H1 (cell line): Measurements from ENCODE around the gene NETO1. TPM values are rescaled to one million over a fixed set of nuclear protein-coding genes. Genes with fewer than 3 reads are reported as not detected.

ENCODE experiments used
- CTCF ChIA-PET: fragments of 300-600 bp; sonication (Branson Sonifier 250); formaldehyde crosslinking; loops from one replicate; lab custom pipeline; 2021; ENCODE audit not compliant: partially characterized antibody; lab: Charles Lee
- POLR2A ChIA-PET: fragments of 300-600 bp; sonication (Branson Sonifier 250); formaldehyde crosslinking; loops from one replicate; lab custom pipeline; 2021; ENCODE audit warnings: inconsistent platforms; ENCODE audit not compliant: partially characterized antibody; lab: Charles Lee
- DNase-seq, 2 experiments: peaks; one replicate each; pipeline versions ENCODE4 v3.0.0 to v3.0.0-alpha.2; 2010 to 2022; ENCODE audit warnings: low spot score in 2 of 2, low read depth in 1 of 2, mixed read lengths in 1 of 2
- FAIRE-seq: peaks from 2 replicates; lab custom pipeline; 2011; peaks lifted over from hg19 to GRCh38; lab: Jason Lieb, UNC
- H2AFZ ChIP-seq: 2 replicates; pipeline ENCODE4 v1.8.1; 2012; ENCODE audit warnings: low read length, inconsistent platforms
- H2AK5ac ChIP-seq: 2 replicates; pipeline ENCODE4 v1.6.1; 2013; ENCODE audit warnings: low read depth, low read length
- H2BK120ac ChIP-seq: replicated peaks from 2 replicates; pipeline ENCODE3; 2013; ENCODE audit warnings: low read depth, low read length, inconsistent platforms
- H2BK12ac ChIP-seq: 2 replicates; pipeline ENCODE4 v1.6.1; 2013; ENCODE audit warnings: low read depth, low read length
- H2BK15ac ChIP-seq: 2 replicates; pipeline ENCODE4 v1.6.1; 2013; ENCODE audit warnings: low read length
- H2BK20ac ChIP-seq: 2 replicates; pipeline ENCODE4 v1.6.1; 2013; ENCODE audit warnings: low read length
- H2BK5ac ChIP-seq: 2 replicates; pipeline ENCODE4 v1.6.1; 2013; ENCODE audit warnings: low read depth, low read length
- H3K14ac ChIP-seq: 2 replicates; pipeline ENCODE4 v1.6.1; 2013; ENCODE audit warnings: inconsistent platforms; ENCODE audit not compliant: insufficient read length
- H3K18ac ChIP-seq: 2 replicates; pipeline ENCODE4 v1.6.1; 2013; ENCODE audit warnings: low read length; ENCODE audit errors: extremely low read depth
- H3K23ac ChIP-seq: 2 replicates; pipeline ENCODE4 v1.6.1; 2013; ENCODE audit warnings: inconsistent platforms; ENCODE audit not compliant: insufficient read length
- H3K23me2 ChIP-seq: 2 replicates; pipeline ENCODE4 v1.6.1; 2013; ENCODE audit warnings: low read depth, low read length
- H3K27ac ChIP-seq: 2 replicates; pipeline ENCODE4 v1.6.1; 2011; ENCODE audit warnings: low read depth, low read length, inconsistent platforms
- H3K27me3 ChIP-seq, 4 experiments: replicated peaks in 1 of 4; 1 replicate in 1 of 4; 2 replicates in 3 of 4; pipeline versions ENCODE4 v1.6.1 to v1.8.1; 2011 to 2013; ENCODE audit warnings: low read length in 3 of 4, mild to moderate bottlenecking in 3 of 4, inconsistent platforms in 2 of 4, mixed read lengths in 2 of 4, moderate library complexity in 1 of 4; ENCODE audit not compliant: control insufficient read depth in 3 of 4, insufficient read depth in 3 of 4; ENCODE audit errors: extremely low read depth in 1 of 4
- H3K36me3 ChIP-seq, 4 experiments: 2 replicates each; pipeline versions ENCODE4 v1.6.1 to v1.8.1; 2011 to 2013; ENCODE audit warnings: mild to moderate bottlenecking in 4 of 4, low read length in 3 of 4, moderate library complexity in 2 of 4, control low read depth in 1 of 4, inconsistent platforms in 1 of 4; ENCODE audit not compliant: insufficient read depth in 4 of 4, control insufficient read depth in 2 of 4
- H3K4ac ChIP-seq: replicated peaks from 2 replicates; pipeline ENCODE3; 2013; ENCODE audit warnings: low read length, low read depth, mixed read lengths, inconsistent platforms; ENCODE audit not compliant: insufficient read length
- H3K4me1 ChIP-seq, 4 experiments: replicated peaks in 1 of 4; 1 replicate in 1 of 4; 2 replicates in 3 of 4; pipeline versions ENCODE4 v1.6.1 to v1.8.1; 2011 to 2013; ENCODE audit warnings: low read length in 3 of 4, inconsistent platforms in 2 of 4, mixed read lengths in 1 of 4; ENCODE audit not compliant: insufficient read depth in 4 of 4, control insufficient read depth in 3 of 4
- H3K4me2 ChIP-seq, 2 experiments: 2 replicates each; pipeline versions ENCODE4 v1.6.1 to v1.8.1; 2011 to 2013; ENCODE audit warnings: low read depth in 2 of 2, low read length in 2 of 2, control low read depth in 1 of 2, inconsistent platforms in 1 of 2, mild to moderate bottlenecking in 1 of 2; ENCODE audit not compliant: insufficient read depth in 1 of 2
- H3K4me3 ChIP-seq, 4 experiments: fragments of 200-600, 300-600 bp in 1 of 4; sonication (generic), shearing (Covaris generic), sonication (Bioruptor Twin) in 1 of 4; 2 replicates each; pipeline versions ENCODE4 v1.5.1 to v1.8.1; 2011 to 2016; ENCODE audit warnings: low read length in 4 of 4, low read depth in 3 of 4, control low read depth in 2 of 4, inconsistent platforms in 2 of 4, mild to moderate bottlenecking in 2 of 4, mixed read lengths in 1 of 4, moderate library complexity in 1 of 4; ENCODE audit not compliant: insufficient read depth in 2 of 4; ENCODE audit errors: extremely low read depth in 1 of 4
- H3K56ac ChIP-seq: replicated peaks from 2 replicates; pipeline ENCODE3; 2013; ENCODE audit warnings: low read depth, mild to moderate bottlenecking, mixed read lengths, low read length, inconsistent platforms; ENCODE audit not compliant: insufficient read length
- H3K79me1 ChIP-seq: 2 replicates; pipeline ENCODE4 v1.6.1; 2013; ENCODE audit warnings: low read depth, low read length, control low read depth
- H3K79me2 ChIP-seq, 2 experiments: 2 replicates each; pipeline versions ENCODE4 v1.6.1 to v1.8.1; 2012 to 2013; ENCODE audit warnings: low read length in 2 of 2, mild to moderate bottlenecking in 2 of 2, inconsistent platforms in 1 of 2; ENCODE audit not compliant: insufficient read depth in 2 of 2, control insufficient read depth in 1 of 2
- H3K9ac ChIP-seq, 4 experiments: replicated peaks in 1 of 4; 1 replicate in 1 of 4; 2 replicates in 3 of 4; pipeline versions ENCODE4 v1.6.1 to v1.8.1; 2011 to 2013; ENCODE audit warnings: low read depth in 3 of 4, low read length in 3 of 4, control low read depth in 2 of 4, mild to moderate bottlenecking in 2 of 4, moderate library complexity in 2 of 4, inconsistent platforms in 1 of 4; ENCODE audit errors: extremely low read depth in 1 of 4
- H3K9me3 ChIP-seq, 2 experiments: 2 replicates each; pipeline versions ENCODE4 v1.6.1 to v1.8.1; 2012 to 2013; ENCODE audit warnings: mild to moderate bottlenecking in 2 of 2, moderate library complexity in 2 of 2, control low read depth in 1 of 2, inconsistent platforms in 1 of 2, low read depth in 1 of 2, low read length in 1 of 2, mixed read lengths in 1 of 2; ENCODE audit not compliant: insufficient read depth in 2 of 2
- H4K20me1 ChIP-seq, 2 experiments: replicated peaks in 1 of 2; 2 replicates each; pipeline versions ENCODE3 to v1.8.1; 2011 to 2013; ENCODE audit warnings: inconsistent platforms in 2 of 2, low read length in 2 of 2, mild to moderate bottlenecking in 1 of 2; ENCODE audit not compliant: insufficient read depth in 2 of 2, control insufficient read depth in 1 of 2
- H4K5ac ChIP-seq: 2 replicates; pipeline ENCODE4 v1.6.1; 2013; ENCODE audit warnings: low read length, low read depth, mixed read lengths, inconsistent platforms; ENCODE audit not compliant: insufficient read length
- H4K8ac ChIP-seq: 2 replicates; pipeline ENCODE4 v1.8.0; 2013; ENCODE audit warnings: mild to moderate bottlenecking, moderate library complexity, low read length, inconsistent platforms; ENCODE audit not compliant: insufficient read depth; ENCODE audit errors: extremely low read depth
- H4K91ac ChIP-seq: replicated peaks from 2 replicates; pipeline ENCODE3; 2013; ENCODE audit warnings: low read length, mixed read lengths, inconsistent platforms; ENCODE audit not compliant: insufficient read length
- EZH2 ChIP-seq: fragments of 200-600 bp; sonication (generic); IDR thresholded peaks from 2 replicates; pipeline ENCODE4 v1.7.1; 2012; ENCODE audit warnings: low read depth, mild to moderate bottlenecking, moderate library complexity, low read length, inconsistent platforms; ENCODE audit not compliant: severe bottlenecking
- GTF2F1 ChIP-seq: IDR thresholded peaks from 2 replicates; pipeline ENCODE4 v1.6.1; 2012; ENCODE audit warnings: low read depth, low read length, improper control_type of control experiment, borderline replicate concordance
- HDAC2 ChIP-seq, 2 experiments: fragments of 300-600 bp in 1 of 2; sonication (generic) in 1 of 2; IDR thresholded peaks; 2 replicates each; pipeline ENCODE4 v1.6.1; 2011 to 2012; ENCODE audit warnings: low read depth in 2 of 2, low read length in 2 of 2, mild to moderate bottlenecking in 2 of 2, moderate library complexity in 2 of 2, borderline replicate concordance in 1 of 2, inconsistent platforms in 1 of 2
- MAFK ChIP-seq: IDR thresholded peaks from 2 replicates; pipeline ENCODE4 v1.6.1; 2012; ENCODE audit warnings: low read depth, mild to moderate bottlenecking, improper control_type of control experiment, low read length
- SRF ChIP-seq: IDR thresholded peaks from 2 replicates; pipeline ENCODE4 v1.6.1; 2011; ENCODE audit warnings: mild to moderate bottlenecking, low read depth, low read length, moderate library complexity
- SUZ12 ChIP-seq: fragments of 200-600 bp; sonication (generic); IDR thresholded peaks from 2 replicates; pipeline ENCODE4 v1.6.1; 2012; ENCODE audit warnings: mild to moderate bottlenecking, inconsistent platforms, low read length, moderate library complexity, mixed read lengths
- TBP ChIP-seq: IDR thresholded peaks from 2 replicates; pipeline ENCODE4 v1.6.1; 2011; ENCODE audit warnings: low read depth, low read length, improper control_type of control experiment
- WGBS, 2 experiments: shearing (Covaris generic) in 1 of 2; methylation state at CpG; one replicate each; pipeline versions ENCODE4 v1.1.6 to v1.1.7; 2013 to 2015; ENCODE audit warnings: low lambda C conversion rate in 2 of 2, mixed read lengths in 2 of 2, inconsistent platforms in 1 of 2, low coverage in 1 of 2, missing lambda C conversion rate in 1 of 2; ENCODE audit not compliant: insufficient replicate concordance in 2 of 2, insufficient coverage in 1 of 2, insufficient read length in 1 of 2; ENCODE audit errors: extremely low coverage in 1 of 2, missing lambda C conversion rate in 1 of 2; 5-methylcytosine and 5-hydroxymethylcytosine counted together
- polyA plus RNA-seq, 7 experiments: library from polyadenylated mRNA; depleted of rRNA in 3 of 7; stranded (reverse) in 5 of 7; unstranded in 2 of 7; fragments of >200 nt in 5 of 7; fragments of 200-250 nt in 2 of 7; gene quantifications; 1 replicate in 5 of 7; 2 replicates in 1 of 7; 4 replicates in 1 of 7; pipeline versions ENCODE4 v1.2.1 to v1.2.3, GENCODE V29; 2011 to 2013; ENCODE audit warnings: missing spikeins in 2 of 7, mixed read lengths in 2 of 7
- total RNA-seq: library from RNA; stranded (reverse); fragmentation: NEBNext Ultra II Directional; extraction: Animal tissue kit (Norgen Biotek cat#: 25700); gene quantifications from 2 replicates; pipeline ENCODE4 v1.2.1, GENCODE V29; 2021

Gene NETO1
- total and polyA plus RNA-seq, 2 of the 8 experiments (the other 6 are each of a cell fraction or from before 2014, with no cell fraction given), result 3.0 to 19.3 TPM

- H2BK20ac ChIP-seq, result no peak overlapping the region
- H3K4ac ChIP-seq, result no peak overlapping the region
- H3K23ac ChIP-seq, result no peak overlapping the region
- H4K5ac ChIP-seq, result no peak overlapping the region
- no peaks in the 10 kb centered on the region for H3K79me1 ChIP-seq
- no peak overlapping the region for H3K56ac ChIP-seq
- no peaks in the 10 kb centered on the region for H3K36me3 ChIP-seq
- no peak overlapping the region for H3K18ac ChIP-seq
- H3K23me2 ChIP-seq, result no peaks in the 10 kb centered on the region
- H2AK5ac ChIP-seq, result no peak overlapping the region
- no peaks in the 10 kb centered on the region for H3K79me2 ChIP-seq
- H3K14ac ChIP-seq, result no peak overlapping the region
- H2BK120ac ChIP-seq, result no peak overlapping the region
- no peaks in the 10 kb centered on the region for H3K27me3 ChIP-seq
- H3K4me2 ChIP-seq, result no peak overlapping the region
- DNase-seq, result no peak
- H3K4me3 ChIP-seq, result no peak overlapping the region
- H2BK5ac ChIP-seq, result no peak overlapping the region
- H4K91ac ChIP-seq, result no peak overlapping the region
- H2BK15ac ChIP-seq, result no peak overlapping the region
- no peak overlapping the region for H4K8ac ChIP-seq
- no peaks in the 10 kb centered on the region for H4K20me1 ChIP-seq
- no peak overlapping the region for H2BK12ac ChIP-seq
- CTCF ChIA-PET, result interaction anchor here (0.6 kb wide), 1 partner anchor 25 kb away, joined by 3 read pairs; no protein-coding TSS in a partner anchor
- H3K27ac ChIP-seq, result no peak overlapping the region
- WGBS, 2 experiments, result 97% methylated on average over 5 of the region's 5 CpGs; no CpG with 5 or more reads in 1 of the 2 experiments
- no peak overlapping the region for H3K9ac ChIP-seq
- no peaks in the 10 kb centered on the region for H3K4me1 ChIP-seq
- no peak for TF ChIP-seq SRF
- TF ChIP-seq HDAC2 (IDR thresholded peaks at IDR 0.05; ENCODE audit: borderline replicate concordance in 1 of 2, low read depth in 2 of 2, low read length in 2 of 2), result no peak
- no peak for TF ChIP-seq MAFK
- TF ChIP-seq TBP, result no peak
- no peak for TF ChIP-seq SUZ12
- no peak for TF ChIP-seq EZH2
- no peak for TF ChIP-seq GTF2F1
- TF ChIP-seq, all 59 proteins: peak for 0
- no peak for FAIRE-seq
- Histone ChIP-seq H2AFZ (peak overlapping the region; percentile 95; the same call in 1 of the 2 replicates), H3K9me3 (no peaks in the 10 kb centered on the region)
- POLR2A ChIA-PET, result no interaction called here
Observed at GRCh38 chr18:72910045-72910444, 42.3 kb upstream of the NETO1 start.
